Neural progenitor cell (in vitro differentiated cells): ENCODE data around the gene CTSK.

Experiments used
- EZH2 ChIP-seq: fragments of 200-600 bp; sonication (generic); IDR thresholded peaks from 2 replicates; pipeline ENCODE4 v1.6.1; 2017; ENCODE audit warnings: antibody characterized with exemption, mild to moderate bottlenecking, moderate library complexity
- TF ChIP-seq, protein P1 (sequence below): fragments of 200-600 bp; sonication (generic); IDR thresholded peaks from 2 replicates; pipeline ENCODE4 v1.5.1; 2017; ENCODE audit warnings: antibody characterized with exemption, mild to moderate bottlenecking

DNA sequence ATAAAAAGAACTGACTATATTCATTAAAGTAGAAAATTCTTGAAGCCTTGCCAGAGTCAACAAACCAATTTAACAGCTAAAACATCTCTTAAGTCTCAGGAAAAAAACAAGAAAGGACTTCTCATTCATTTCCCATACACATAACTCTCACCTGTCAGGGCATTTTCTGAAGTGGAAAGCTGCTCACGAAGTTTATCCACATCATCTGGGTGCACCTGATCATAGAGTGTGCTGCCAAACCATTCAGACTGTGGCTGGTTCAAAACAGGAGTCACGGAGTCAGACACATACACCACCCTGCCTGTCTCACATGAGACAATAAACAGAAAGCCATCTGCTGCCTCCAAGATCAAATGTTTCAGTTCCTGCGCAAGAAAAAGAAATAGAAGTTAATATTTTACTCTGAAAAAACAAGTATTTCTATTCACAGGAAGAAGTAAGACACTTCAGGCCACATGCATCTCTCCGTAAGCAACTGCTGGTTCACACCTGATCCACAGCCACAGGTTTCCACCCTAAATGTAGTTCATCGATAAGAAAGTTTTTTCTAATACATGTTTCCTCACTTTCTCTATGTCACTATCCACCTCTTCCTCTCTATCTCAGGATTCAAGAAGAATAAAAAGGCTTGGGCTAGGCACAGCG, 28.2 kb upstream of the CTSK start:
- no peak for TF ChIP-seq EZH2
- TF ChIP-seq, protein P1, sequence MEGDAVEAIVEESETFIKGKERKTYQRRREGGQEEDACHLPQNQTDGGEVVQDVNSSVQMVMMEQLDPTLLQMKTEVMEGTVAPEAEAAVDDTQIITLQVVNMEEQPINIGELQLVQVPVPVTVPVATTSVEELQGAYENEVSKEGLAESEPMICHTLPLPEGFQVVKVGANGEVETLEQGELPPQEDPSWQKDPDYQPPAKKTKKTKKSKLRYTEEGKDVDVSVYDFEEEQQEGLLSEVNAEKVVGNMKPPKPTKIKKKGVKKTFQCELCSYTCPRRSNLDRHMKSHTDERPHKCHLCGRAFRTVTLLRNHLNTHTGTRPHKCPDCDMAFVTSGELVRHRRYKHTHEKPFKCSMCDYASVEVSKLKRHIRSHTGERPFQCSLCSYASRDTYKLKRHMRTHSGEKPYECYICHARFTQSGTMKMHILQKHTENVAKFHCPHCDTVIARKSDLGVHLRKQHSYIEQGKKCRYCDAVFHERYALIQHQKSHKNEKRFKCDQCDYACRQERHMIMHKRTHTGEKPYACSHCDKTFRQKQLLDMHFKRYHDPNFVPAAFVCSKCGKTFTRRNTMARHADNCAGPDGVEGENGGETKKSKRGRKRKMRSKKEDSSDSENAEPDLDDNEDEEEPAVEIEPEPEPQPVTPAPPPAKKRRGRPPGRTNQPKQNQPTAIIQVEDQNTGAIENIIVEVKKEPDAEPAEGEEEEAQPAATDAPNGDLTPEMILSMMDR = no peak
